Hematopoietic multipotent progenitor cell treated with erythropoietin and hydrocortisone succinate and interleukin-3 and kit ligand, for 8 days (in vitro differentiated cells): ENCODE data around the gene LHX2.

Source experiments
- DNase-seq: peaks from one replicate; pipeline ENCODE4 v3.0.0-alpha.2; 2015

The LHX2 gene

GRCh38 chr9:124000161-124000783 is 11.3 kb upstream of the LHX2 start:
- no peak for DNase-seq

DNA sequence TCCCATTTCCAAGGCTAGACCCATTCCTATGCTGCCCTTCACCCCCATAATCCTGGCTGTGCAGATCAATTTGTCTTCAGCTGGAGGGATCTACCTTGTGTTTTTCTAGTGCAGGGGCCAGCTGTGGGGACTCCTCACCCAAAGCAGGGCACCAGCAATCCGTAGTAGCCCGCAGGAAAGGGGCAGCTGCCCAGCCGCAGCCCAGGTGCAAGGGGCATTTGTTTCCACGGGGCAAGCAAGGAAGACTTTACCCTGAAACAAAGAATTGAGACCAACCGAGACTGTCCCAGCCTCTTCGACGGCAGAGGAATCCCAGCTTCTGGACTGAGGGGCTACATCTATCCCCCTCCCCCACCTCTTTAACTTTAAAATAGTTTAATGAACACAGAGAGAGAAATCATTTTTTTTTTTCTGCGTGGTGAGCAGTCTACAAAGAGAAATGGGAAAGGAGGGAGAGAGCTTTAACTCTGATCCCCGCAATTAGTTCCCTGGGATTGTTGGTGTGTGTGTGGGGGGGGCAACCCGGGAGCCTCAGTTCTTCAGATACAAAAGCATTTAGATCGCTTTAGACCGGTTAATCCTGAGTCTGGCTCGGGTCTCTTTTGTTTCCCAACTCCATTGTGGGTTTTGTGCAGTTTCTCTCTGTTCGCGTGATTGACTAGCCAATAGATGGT is 10.6 kb upstream of the LHX2 start:
- no peak for DNase-seq

DNA sequence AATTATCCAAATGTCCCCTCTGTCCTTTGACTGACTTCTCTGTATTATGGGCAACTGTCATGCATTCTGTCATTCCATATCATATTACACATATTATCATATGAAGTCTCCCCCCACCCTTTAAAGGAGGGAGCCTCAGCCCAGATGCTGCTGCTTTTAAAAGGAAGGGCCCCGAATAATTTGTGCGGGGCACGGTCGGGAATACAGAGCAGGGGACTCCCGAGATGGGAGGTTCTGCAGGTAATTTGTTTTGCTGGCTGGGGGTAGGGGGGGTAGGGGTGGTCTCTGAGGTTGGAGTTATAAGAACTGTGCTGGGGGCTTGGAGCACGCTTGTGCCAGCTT is 10.1 kb upstream of the LHX2 start:
- DNase-seq: no peak

GRCh38 chr9:124001866-124002525 is 9.6 kb upstream of the LHX2 start:
- DNase-seq: no peak

DNA sequence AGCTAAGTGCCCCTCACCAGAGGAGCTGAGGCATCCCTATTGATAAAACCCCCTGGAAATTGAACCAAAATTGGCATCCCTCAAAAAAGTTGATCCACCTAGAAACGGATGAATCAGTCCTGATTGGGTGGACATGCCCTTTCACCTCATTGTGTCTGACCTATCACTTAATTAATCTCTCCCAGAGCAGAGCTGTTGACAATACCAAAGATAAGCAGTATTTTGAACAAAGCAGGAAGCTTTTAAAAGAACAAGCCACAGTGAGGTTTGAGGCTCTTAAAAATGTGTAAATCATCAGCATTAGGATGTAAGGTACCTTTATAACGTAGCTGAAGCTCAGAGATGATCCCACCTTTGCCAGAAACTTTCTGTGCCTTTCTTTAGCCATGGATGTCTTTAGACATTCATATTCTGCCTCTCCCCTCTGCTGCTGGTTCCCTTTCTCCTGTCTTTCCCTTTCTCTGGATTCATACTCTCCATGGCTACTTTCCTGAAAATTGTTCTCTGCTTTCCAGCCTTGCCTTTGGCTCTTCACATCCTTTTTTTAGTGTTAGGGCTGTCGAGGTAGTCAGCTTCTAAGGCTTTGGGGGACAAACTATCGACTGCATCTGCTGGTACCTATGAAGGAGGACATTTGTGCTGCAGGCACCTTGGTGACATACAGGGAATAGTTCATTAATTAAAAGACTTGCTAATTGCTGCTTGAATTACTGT is 7.8 kb upstream of the LHX2 start:
- no peak for DNase-seq

DNA sequence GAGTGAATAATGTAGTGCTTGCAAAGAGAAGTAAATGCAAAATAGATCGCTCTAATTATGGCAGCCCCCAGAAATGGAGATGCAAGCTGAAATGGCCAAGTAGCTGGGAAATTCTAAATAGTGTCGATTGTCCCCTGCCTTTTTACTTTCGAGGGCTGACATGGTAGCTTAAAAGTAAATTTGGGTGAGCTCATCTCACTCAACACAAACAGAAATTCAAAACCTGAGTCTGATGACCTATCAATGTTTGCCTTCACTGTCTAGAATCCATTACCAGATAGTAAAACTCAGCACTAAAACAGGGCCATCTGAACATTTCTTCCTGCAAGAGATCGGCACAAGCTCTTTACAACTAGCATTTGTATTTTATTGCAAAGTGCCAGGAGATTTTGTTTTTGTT is 7.0 kb upstream of the LHX2 start:
- DNase-seq: no peak

- no peak for DNase-seq
Observed at GRCh38 chr9:124005029-124005771, 6.4 kb upstream of the LHX2 start.

- no peak for DNase-seq
Observed at GRCh38 chr9:124006448-124007361, 4.9 kb upstream of the LHX2 start.

DNA sequence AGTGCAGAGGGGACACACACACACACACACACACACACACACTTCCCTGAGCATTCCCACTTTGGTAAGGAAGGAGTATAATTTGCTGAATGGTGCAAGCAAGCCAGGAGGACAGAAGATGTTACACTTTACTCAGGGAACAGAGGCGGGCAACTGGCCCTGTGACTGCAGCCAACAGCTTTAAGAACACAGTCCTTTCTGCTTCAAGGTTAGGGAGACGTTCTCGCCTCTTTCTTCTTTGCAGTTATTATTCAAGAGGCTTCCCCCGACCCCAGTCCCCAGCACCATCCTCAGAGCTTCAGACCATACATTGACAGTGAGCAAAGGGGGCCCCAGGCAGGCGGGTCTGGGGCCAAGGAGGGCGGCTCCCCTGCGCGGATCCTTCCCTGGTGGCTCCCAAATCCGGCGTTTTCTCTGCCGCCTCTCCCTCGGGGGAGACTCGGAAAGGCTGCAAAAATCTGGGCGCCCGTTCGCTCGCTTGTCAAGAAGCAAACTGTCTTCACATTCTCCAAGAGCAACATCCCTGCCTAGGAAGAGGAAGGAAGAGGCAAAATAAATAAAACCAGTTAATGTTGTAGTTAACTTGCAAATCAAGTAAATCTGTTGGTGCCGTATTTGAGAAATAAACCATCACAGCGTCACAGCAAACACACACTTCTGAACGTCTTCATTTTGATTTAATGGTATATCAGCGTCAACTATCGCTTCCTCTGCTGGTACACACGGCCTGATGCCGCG is 3.8 kb upstream of the LHX2 start:
- DNase-seq: no peak

DNA sequence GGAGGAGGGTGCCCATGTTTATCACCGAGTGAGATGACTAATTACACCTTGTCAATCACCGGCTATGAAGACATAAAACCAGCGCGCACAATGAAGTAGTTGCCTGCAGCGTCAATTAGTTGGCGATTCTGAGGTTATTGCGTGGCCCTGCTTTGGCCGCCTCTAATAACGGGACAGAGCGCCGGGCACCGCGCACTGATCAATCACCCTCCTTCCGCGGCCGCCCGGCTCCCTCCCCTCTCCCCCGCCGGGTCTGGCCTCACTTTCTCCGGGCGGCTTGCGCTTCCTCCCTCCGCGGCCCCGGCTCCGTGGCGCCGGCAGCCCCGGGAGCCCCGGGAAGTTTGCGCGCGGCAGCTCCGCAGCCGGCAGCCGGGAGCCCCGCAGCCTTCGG is 3.3 kb upstream of the LHX2 start:
- DNase-seq: no peak

DNA sequence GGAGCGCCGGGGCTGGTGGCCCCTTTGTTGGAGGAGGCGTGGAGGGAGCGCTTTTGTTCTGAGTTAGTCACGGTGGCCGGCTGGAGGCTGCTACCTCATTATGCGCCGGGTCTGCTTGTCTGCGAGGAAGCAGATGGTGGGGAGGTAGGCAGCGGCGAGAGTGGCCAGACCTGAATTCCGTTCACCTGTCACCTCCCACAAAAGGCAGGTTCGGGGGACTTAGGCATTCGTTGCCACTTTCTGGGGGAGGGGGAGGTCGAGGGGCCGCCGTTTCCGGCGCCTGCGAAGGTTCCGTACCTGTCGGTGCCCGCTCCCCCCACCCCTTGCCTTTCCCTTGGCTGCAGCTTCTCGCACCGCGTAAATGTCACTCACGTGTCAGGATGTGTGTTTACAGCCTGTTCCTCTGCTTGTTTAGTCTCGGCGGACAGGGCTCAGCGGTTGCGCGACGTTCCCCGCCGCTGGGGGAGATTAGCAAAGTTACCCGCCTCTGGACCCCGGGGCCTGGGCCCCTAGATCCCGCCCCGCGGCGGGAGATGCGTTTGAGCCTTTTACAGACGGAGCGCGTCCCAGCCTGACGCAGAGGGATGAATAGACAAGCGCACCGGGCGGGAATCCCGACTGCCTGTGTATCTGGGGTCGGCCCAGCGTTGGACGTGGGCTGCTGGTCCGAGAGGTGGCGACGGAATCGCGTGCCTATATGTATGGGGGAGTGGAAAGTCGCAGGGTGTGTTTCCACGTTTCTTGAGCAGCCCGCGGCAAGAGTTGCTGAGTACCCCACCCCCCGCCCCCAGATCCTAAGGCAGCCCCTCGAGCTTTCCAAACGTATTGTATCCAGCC is 2.7 kb upstream of the LHX2 start:
- DNase-seq: no peak

DNA sequence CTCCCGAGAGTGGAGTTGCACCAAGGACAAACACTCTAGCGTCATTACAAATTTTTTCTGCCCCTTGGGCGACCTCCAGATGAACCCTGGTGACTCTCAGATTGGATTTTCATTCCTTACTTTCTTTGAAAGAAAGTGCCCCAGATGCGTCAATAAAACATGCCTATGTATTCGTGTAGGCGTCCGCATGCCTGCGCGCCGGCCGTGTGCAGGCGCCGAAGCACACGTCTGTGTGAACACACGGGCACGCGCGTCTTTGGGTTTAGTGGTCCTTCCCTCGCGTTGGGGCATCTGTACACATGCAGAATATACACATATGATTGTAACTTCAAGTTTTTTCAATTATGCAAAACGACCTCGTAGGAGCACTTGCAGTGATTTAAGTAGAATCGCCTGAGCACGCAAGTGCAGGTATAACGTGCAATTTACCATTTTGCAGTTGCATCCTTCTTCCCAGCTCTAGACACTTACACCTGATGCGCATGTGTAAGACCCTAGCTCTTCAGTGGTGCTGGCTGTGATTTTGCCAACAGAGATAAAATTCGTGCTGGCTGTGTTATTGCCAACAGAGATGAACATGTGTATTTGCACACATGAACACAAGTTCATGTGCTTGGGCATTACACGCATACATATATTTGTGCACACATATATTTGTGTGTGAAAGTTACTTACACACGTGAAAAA is 1.9 kb upstream of the LHX2 start:
- no peak for DNase-seq

GRCh38 chr9:124010303-124010664 is 1.3 kb upstream of the LHX2 start:
- DNase-seq: no peak

- no peak for DNase-seq
Observed at GRCh38 chr9:124010665-124011321, 775 bp upstream of the LHX2 start.

DNA sequence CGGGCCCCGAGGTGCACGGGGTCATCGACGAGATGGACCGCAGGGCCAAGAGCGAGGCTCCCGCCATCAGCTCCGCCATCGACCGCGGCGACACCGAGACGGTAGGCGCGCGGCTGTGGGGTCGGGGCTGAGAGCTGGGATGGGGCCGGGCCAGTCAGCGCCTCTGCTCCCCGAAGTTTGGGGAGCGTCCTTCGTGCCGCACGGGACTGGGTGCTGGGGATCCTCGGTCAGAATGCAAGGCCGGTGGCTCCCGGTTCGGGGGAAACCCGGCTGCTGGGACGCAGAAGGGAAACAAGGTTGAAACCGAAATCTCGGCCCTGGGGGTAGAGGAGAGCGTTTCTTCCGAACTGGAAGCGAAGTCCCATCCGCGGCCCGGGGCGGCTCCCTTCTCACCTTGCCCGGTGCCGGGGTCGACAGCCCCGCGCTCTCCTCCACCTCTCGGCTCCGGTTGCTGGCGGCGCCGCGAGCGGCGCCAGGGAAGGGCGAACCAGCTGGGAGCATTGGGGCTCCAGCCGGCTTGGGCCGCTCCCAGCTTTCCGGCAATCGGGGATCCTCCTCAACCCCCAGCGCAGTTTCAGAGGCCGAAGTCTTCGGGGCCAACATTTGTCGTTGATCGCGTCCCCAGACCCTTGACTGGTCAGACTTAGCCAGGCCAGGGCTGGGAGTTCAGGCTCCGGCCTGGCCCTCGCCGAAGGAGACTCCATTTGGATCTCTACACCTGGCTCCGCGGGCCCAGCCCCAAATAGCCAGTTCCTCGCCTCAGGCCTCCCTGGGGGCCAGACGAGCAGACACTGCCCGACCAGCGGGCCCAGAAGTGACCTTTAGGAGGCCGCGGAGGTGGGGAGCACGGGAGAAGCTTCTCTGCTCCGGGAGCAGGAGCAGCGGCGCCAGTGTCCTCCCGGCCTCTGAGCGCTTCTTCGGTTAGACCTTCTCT is 1.1 kb downstream of the LHX2 start:
- DNase-seq: no peak

DNA sequence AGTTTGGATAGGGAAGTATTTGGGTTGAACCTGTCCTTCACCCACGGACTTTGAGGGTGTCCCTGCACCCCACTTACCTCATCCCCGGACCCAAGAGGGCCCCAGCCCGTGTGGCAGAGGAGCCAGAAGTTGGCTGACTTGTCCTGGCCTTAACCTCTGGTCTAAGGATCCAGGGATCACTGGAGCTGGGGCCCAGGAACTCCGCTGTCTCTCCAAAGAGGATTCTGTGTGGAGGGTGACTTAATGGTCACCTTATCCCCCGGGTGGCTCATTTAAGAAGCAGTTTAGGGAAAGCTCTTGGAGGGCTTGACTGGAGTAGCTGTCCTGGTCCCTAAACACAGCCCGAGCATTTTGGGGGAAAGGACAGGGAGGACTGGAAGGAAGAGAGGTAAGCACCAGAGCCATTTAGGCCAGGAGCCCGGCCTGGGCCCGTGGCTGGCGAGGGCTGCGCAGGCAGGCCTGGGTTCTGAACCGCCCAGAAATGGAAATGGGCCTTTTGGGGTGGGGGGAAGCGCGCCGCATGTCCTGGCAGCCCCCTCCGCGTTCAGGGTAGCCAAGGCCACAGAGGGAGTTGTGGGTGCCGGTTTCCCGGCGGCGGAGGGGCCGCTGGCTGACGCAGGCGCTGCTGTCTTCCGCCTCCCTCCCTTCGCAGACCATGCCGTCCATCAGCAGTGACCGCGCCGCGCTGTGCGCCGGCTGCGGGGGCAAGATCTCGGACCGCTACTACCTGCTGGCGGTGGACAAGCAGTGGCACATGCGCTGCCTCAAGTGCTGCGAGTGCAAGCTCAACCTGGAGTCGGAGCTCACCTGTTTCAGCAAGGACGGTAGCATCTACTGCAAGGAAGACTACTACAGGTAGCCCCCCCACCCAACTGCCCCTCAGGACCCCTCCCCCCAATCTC is 2.0 kb downstream of the LHX2 start:
- DNase-seq: no peak
